Tibial nerve (tissue), 3 donors: Measurements from ENCODE around the gene PRKAB1.

Experiments
- CTCF ChIP-seq, 5 experiments: fragments of 200-600 bp in 3 of 5; fragments of 450-650 bp in 2 of 5; sonication (generic) in 3 of 5; IDR thresholded peaks; one replicate each; pipeline ENCODE4 v1.5.1; 2016 to 2019; ENCODE audit warnings: antibody characterized with exemption in 5 of 5, mild to moderate bottlenecking in 3 of 5, moderate library complexity in 2 of 5
- POLR2A ChIP-seq, 2 donors: fragments of 450-650 bp; IDR thresholded peaks; one replicate each; pipeline ENCODE4 v1.6.1; 2017; ENCODE audit warnings: antibody characterized with exemption in 2 of 2, mild to moderate bottlenecking in 2 of 2, moderate library complexity in 2 of 2

DNA sequence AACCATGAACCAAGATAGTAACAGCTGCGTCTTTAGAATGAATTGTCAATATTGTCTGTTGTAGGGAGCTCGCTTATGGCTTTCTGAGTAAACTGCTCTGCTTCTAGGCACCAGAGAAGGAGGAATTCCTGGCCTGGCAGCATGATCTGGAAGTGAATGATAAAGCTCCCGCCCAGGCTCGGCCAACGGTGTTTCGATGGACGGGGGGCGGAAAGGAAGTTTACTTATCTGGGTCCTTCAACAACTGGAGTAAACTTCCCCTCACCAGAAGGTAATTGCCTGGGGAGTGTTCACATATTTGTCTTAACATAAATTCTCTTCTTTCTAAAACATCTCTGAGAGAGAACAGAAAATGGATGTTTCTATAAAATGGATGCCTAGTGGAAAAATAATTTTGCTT is 4.3 kb downstream of the PRKAB1 start:
- TF ChIP-seq CTCF (IDR thresholded peaks at IDR 0.05) (no peak), POLR2A (IDR thresholded peaks at IDR 0.05) (no peak)
